ENCODE results near the gene WDR41.

- TF ChIP-seq CTCF (IDR thresholded peaks at IDR 0.05) (no peak), POLR2A (IDR thresholded peaks at IDR 0.05) (no peak)
Observed at GRCh38 chr5:77463905-77464304, 28.2 kb downstream of the WDR41 start.
